ENCODE data around the gene CYP19A1.

Gene CYP19A1

GRCh38 chr15:51198701-51199232 lies 139.6 kb downstream of the CYP19A1 start:
- no peak overlapping the region for H3K4me3 ChIP-seq (replicated peaks in 1 of 2; ENCODE audit: low read depth in 2 of 2, low read length in 2 of 2)
- TF ChIP-seq CTCF (IDR thresholded peaks at IDR 0.05; ENCODE audit: low read depth, low read length), result no peak
- no peak for DNase-seq (ENCODE audit: low read depth in 2 of 2)

- TF ChIP-seq CTCF (IDR thresholded peaks at IDR 0.05; ENCODE audit: low read depth, low read length), result no peak
- H3K4me3 ChIP-seq (replicated peaks in 1 of 2; ENCODE audit: low read depth in 2 of 2, low read length in 2 of 2), result no peak overlapping the region
- peak; percentile 17 to 37 for DNase-seq (ENCODE audit: low read depth in 2 of 2)
These were observed 142.9 kb downstream of the CYP19A1 start for GRCh38 chr15:51195459-51195858.

- no peak for TF ChIP-seq CTCF (IDR thresholded peaks at IDR 0.05; ENCODE audit: low read depth, low read length)
- no peak for DNase-seq (ENCODE audit: low read depth in 2 of 2)
- H3K4me3 ChIP-seq (replicated peaks in 1 of 2; ENCODE audit: low read depth in 2 of 2, low read length in 2 of 2), result no peak overlapping the region
These were observed 144.4 kb downstream of the CYP19A1 start for GRCh38 chr15:51193979-51194378.

- no peak overlapping the region for H3K4me3 ChIP-seq (replicated peaks in 1 of 2; ENCODE audit: low read depth in 2 of 2, low read length in 2 of 2)
- TF ChIP-seq CTCF (IDR thresholded peaks at IDR 0.05; ENCODE audit: low read depth, low read length), result no peak
- DNase-seq (ENCODE audit: low read depth in 2 of 2), result peak; percentile 44 to 51
These were observed 144.9 kb downstream of the CYP19A1 start for GRCh38 chr15:51193526-51193925.

GRCh38 chr15:51192521-51193280 lies 145.7 kb downstream of the CYP19A1 start:
- DNase-seq (ENCODE audit: low read depth in 2 of 2), result peak; percentile 94
- peak; percentile 96 for TF ChIP-seq CTCF (IDR thresholded peaks at IDR 0.05; ENCODE audit: low read depth, low read length)
- H3K4me3 ChIP-seq (replicated peaks in 1 of 2; ENCODE audit: low read depth in 2 of 2, low read length in 2 of 2), result no peak overlapping the region

- TF ChIP-seq CTCF (IDR thresholded peaks at IDR 0.05; ENCODE audit: low read depth, low read length), result no peak
- H3K4me3 ChIP-seq (replicated peaks in 1 of 2; ENCODE audit: low read depth in 2 of 2, low read length in 2 of 2), result no peak overlapping the region
- no peak for DNase-seq (ENCODE audit: low read depth in 2 of 2)
These were observed 146.6 kb downstream of the CYP19A1 start for GRCh38 chr15:51191766-51192165.

Measured in cardiac fibroblast (primary cell).